Motor neuron (in vitro differentiated cells): ENCODE measurements around the gene FBXO39. TPM values are rescaled to one million over a fixed set of nuclear protein-coding genes. Genes with fewer than 3 reads are reported as not detected.
"Not testable (repeated sequence)": the region's sequence is repeated elsewhere in the genome, so short reads cannot be mapped to it uniquely, and the experiment has no call there.

ENCODE experiments used
- ATAC-seq, 8 experiments: fragments of 200-7000 bp; cut with Tn5 transposase; replicated peaks in 6 of 8; 2 replicates each; pipeline ENCODE4 v1.8.0; 2021; ENCODE audit warnings: mild to moderate bottlenecking in 8 of 8, moderate library complexity in 8 of 8
- H3K27ac ChIP-seq, 2 donors: fragments of 250-450 bp; sonication (Bioruptor Pico); 2 replicates each; pipeline ENCODE4 v1.9.0; 2021; ENCODE audit warnings: antibody characterized with exemption in 2 of 2, mild to moderate bottlenecking in 2 of 2, moderate library complexity in 1 of 2
- H3K4me1 ChIP-seq, 2 donors: fragments of 250-450 bp; sonication (Bioruptor Pico); replicated peaks in 1 of 2; 2 replicates each; pipeline ENCODE4 v1.6.1; 2021; ENCODE audit warnings: antibody characterized with exemption in 2 of 2, mild to moderate bottlenecking in 2 of 2, moderate library complexity in 1 of 2
- H3K4me3 ChIP-seq, 5 donors: fragments of 250-450 bp; sonication (Bioruptor Pico); 2 replicates each; pipeline ENCODE4 v1.9.0; 2021; ENCODE audit warnings: antibody characterized with exemption in 5 of 5, mild to moderate bottlenecking in 5 of 5, moderate library complexity in 4 of 5
- WGBS, 10 experiments: fragments of 450-650 bp; shearing (Covaris generic); methylation state at CpG; one replicate each; pipeline ENCODE4 v1.0.0; 2022; 5-methylcytosine and 5-hydroxymethylcytosine counted together
- in situ Hi-C, 9 experiments: fragments of 400-800 bp; cut with MboI; loops; one replicate each; pipeline ENCODE4 v1.15.0; 2021; ENCODE audit warnings: low sequenced_read_pairs in 9 of 9, low pct_unique_long_range_greater_than_20kb in 2 of 9; ENCODE audit not compliant: unreplicated experiment in 9 of 9
- total RNA-seq, 8 experiments: library from RNA; unstranded; fragments of 300-600 nt; gene quantifications; 2 replicates each; pipeline versions ENCODE4 v1.2.3 to v1.2.4, GENCODE V29; 2022

Gene FBXO39
- total RNA-seq, result under 1 TPM in 3 of 8 experiments, not detected in 5; 0.20 to 0.76 (median 0.42) TPM

- in situ Hi-C loops, result no loop called here
- peak in 1 of 8 experiments; percentile 60 for ATAC-seq
- WGBS, 10 experiments, result 0 to 25% (median 4%) methylated on average over 4 to 11 of the region's 49 CpGs; no CpG with 5 or more reads in 6 of the 10 experiments
- Histone ChIP-seq H3K27ac (no peak within 1 kb of the TSS), H3K4me3 (no peak within 1 kb of the TSS), H3K4me1 (peaks cover 0 to 4% of the 10 kb centered on the region in 2 donors)
These were observed at the start of gene FBXO39 for GRCh38 chr17:6775871-6776405. TSS of gene FBXO39 (plus strand) at chr17:6776215. CDS start at chr17:6779869, 3,654 bp downstream.

- no peak overlapping the region for H3K27ac ChIP-seq
- no peak for ATAC-seq
- in situ Hi-C loops, result no loop called here
- WGBS, 10 experiments, result 0 to 88% (median 78%) methylated on average over 1 to 4 of the region's 4 CpGs; no CpG with 5 or more reads in 7 of the 10 experiments
- no peaks in the 10 kb centered on the region for H3K4me1 ChIP-seq
- H3K4me3 ChIP-seq, result no peak overlapping the region
These were observed 46.5 kb upstream of the FBXO39 start for GRCh38 chr17:6729531-6729930.

- in situ Hi-C loops, H3K27ac ChIP-seq, H3K4me3 ChIP-seq, H3K4me1 ChIP-seq, ATAC-seq: not testable (repeated sequence)
- WGBS, 10 experiments, result 36 to 87% (median 75%) methylated on average over 2 to 6 of the region's 6 CpGs
These were observed 29.4 kb upstream of the FBXO39 start for GRCh38 chr17:6746665-6747064.

- Histone ChIP-seq H3K4me3 (no peak overlapping the region), H3K4me1 (peaks cover 0 to 16% of the 10 kb centered on the region in 2 donors), H3K27ac (no peak overlapping the region)
- no peak for ATAC-seq
- in situ Hi-C loops, result no loop called here
These were observed 27.4 kb upstream of the FBXO39 start for GRCh38 chr17:6748617-6749016.

- peaks cover 0 to 18% of the 10 kb centered on the region in 2 donors for H3K4me1 ChIP-seq
- no peak overlapping the region for H3K27ac ChIP-seq
- 61 to 90% (median 73%) methylated on average over 3 to 6 of the region's 6 CpGs for WGBS, 10 experiments
- in situ Hi-C loops, result no loop called here
- ATAC-seq, result no peak
- H3K4me3 ChIP-seq, result no peak overlapping the region
These were observed 26.5 kb upstream of the FBXO39 start for GRCh38 chr17:6749519-6749918.

GRCh38 chr17:6752068-6752909 is 23.7 kb upstream of the FBXO39 start:
- Histone ChIP-seq H3K4me1 (peaks cover 0 to 18% of the 10 kb centered on the region in 2 donors), H3K4me3 (no peak overlapping the region), H3K27ac (peak overlapping the region in 1 of 2 donors; percentile 44)
- in situ Hi-C loops, result no loop called here
- 0 to 100% (median 49%) methylated on average over 2 to 6 of the region's 7 CpGs; no CpG with 5 or more reads in 2 of the 10 experiments for WGBS, 10 experiments
- ATAC-seq, result peak in 4 of 8 experiments; percentile 7 to 63 (median 54)

GRCh38 chr17:6753006-6753445 is 23.0 kb upstream of the FBXO39 start:
- ATAC-seq, result peak in 5 of 8 experiments; percentile 35 to 98 (median 96)
- Histone ChIP-seq H3K4me3 (no peak overlapping the region), H3K4me1 (peaks cover 0 to 18% of the 10 kb centered on the region in 2 donors), H3K27ac (peak overlapping the region in 1 of 2 donors; percentile 44)
- 0 to 67% (median 35%) methylated on average over 1 to 6 of the region's 9 CpGs; no CpG with 5 or more reads in 2 of the 10 experiments for WGBS, 10 experiments
- in situ Hi-C loops, result no loop called here

GRCh38 chr17:6753546-6753945 is 22.5 kb upstream of the FBXO39 start:
- in situ Hi-C loops, result no loop called here
- WGBS, 10 experiments, result 60 to 90% (median 80%) methylated on average over 1 to 5 of the region's 6 CpGs; no CpG with 5 or more reads in 3 of the 10 experiments
- Histone ChIP-seq H3K4me1 (peaks cover 0 to 18% of the 10 kb centered on the region in 2 donors), H3K27ac (peak overlapping the region in 1 of 2 donors; percentile 44), H3K4me3 (no peak overlapping the region)
- ATAC-seq, result peak in 1 of 8 experiments; percentile 3

- in situ Hi-C loops, result no loop called here
- no peak overlapping the region for H3K4me3 ChIP-seq
- peaks cover 0 to 18% of the 10 kb centered on the region in 2 donors for H3K4me1 ChIP-seq
- H3K27ac ChIP-seq, result no peak overlapping the region
- WGBS, 10 experiments, result 6 to 90% (median 74%) methylated on average over 1 to 5 of the region's 5 CpGs; no CpG with 5 or more reads in 4 of the 10 experiments
- ATAC-seq, result peak in 3 of 8 experiments; percentile 23 to 55 (median 49)
These were observed 20.7 kb upstream of the FBXO39 start for GRCh38 chr17:6755281-6755680.

GRCh38 chr17:6755731-6756184 is 20.3 kb upstream of the FBXO39 start, which contains the start of gene XAF1:
TSS of gene XAF1 (plus strand) at chr17:6756046. CDS start at chr17:6756079, 33 bp downstream.
- in situ Hi-C loops, result no loop called here
- 5 to 87% (median 51%) methylated on average over 1 to 8 of the region's 14 CpGs; no CpG with 5 or more reads in 1 of the 10 experiments for WGBS, 10 experiments
- H3K27ac ChIP-seq, result no peak within 1 kb of the TSS

GRCh38 chr17:6756425-6757031 is 19.5 kb upstream of the FBXO39 start:
- Histone ChIP-seq H3K4me3 (no peak overlapping the region), H3K27ac (no peak overlapping the region), H3K4me1 (peaks cover 0 to 21% of the 10 kb centered on the region in 2 donors)
- ATAC-seq, result peak in 1 of 8 experiments; percentile 4
- WGBS, 10 experiments, result 60 to 100% (median 83%) methylated on average over 1 to 4 of the region's 13 CpGs; no CpG with 5 or more reads in 5 of the 10 experiments
- in situ Hi-C loops, result no loop called here

More at GRCh38 chr17:6755731-6756184, 20.3 kb upstream of the FBXO39 start, which contains the start of gene XAF1:
- ATAC-seq, result peak in 3 of 8 experiments; percentile 66 to 77 (median 74)
- H3K4me3 ChIP-seq, result no peak within 1 kb of the TSS
- peaks cover 0 to 18% of the 10 kb centered on the region in 2 donors for H3K4me1 ChIP-seq

GRCh38 chr17:6757747-6758146 is 18.3 kb upstream of the FBXO39 start:
- WGBS, 10 experiments, result 55 to 100% (median 71%) methylated on average over 1 to 2 of the region's 2 CpGs; no CpG with 5 or more reads in 3 of the 10 experiments
- in situ Hi-C loops, result no loop called here
- Histone ChIP-seq H3K27ac (no peak overlapping the region), H3K4me1 (peaks cover 0 to 19% of the 10 kb centered on the region in 2 donors), H3K4me3 (no peak overlapping the region)
- ATAC-seq, result no peak
